Activated CD8-positive, alpha-beta T cell treated with anti-CD3 and anti-CD28 coated beads, Interleukin-2, amount 10 ng/mL, durations not matched to agents 7 days and 5 days (primary cell): ENCODE results near the gene AOPEP. TPM values are rescaled to one million over a fixed set of nuclear protein-coding genes. Genes with fewer than 3 reads are reported as not detected.

ENCODE experiments used
- ATAC-seq: fragments of 150-1000 bp; cut with Tn5 transposase; one replicate; pipeline ENCODE4 v1.10.0; 2021; ENCODE audit warnings: moderate library complexity
- CTCF ChIA-PET: fragments of 350-600 bp; sonication (Branson Sonifier 250); formaldehyde crosslinking; loops from one replicate; lab custom pipeline; 2021; ENCODE audit warnings: antibody characterized with exemption; lab: Charles Lee
- POLR2A ChIA-PET: fragments of 350-600 bp; sonication (Branson Sonifier 250); formaldehyde crosslinking; loops from one replicate; lab custom pipeline; 2021; ENCODE audit warnings: antibody characterized with exemption; lab: Charles Lee
- DNase-seq: peaks from one replicate; pipeline ENCODE4 v3.0.0-alpha.2; 2020
- H3K27ac Mint-ChIP-seq: one replicate; pipeline ENCODE4 v1.8.0; 2021; ENCODE audit warnings: mild to moderate bottlenecking, mixed read lengths
- H3K27me3 Mint-ChIP-seq: one replicate; pipeline ENCODE4 v1.8.0; 2021; ENCODE audit warnings: low read depth, mixed read lengths
- H3K36me3 Mint-ChIP-seq: one replicate; pipeline ENCODE4 v1.8.0; 2021; ENCODE audit warnings: low read depth, mixed read lengths
- H3K4me1 Mint-ChIP-seq: one replicate; pipeline ENCODE4 v1.8.0; 2021; ENCODE audit warnings: low read depth, mixed read lengths
- H3K4me3 Mint-ChIP-seq: one replicate; pipeline ENCODE4 v1.8.0; 2021; ENCODE audit warnings: mild to moderate bottlenecking, mixed read lengths
- H3K9me3 Mint-ChIP-seq: one replicate; pipeline ENCODE4 v1.8.0; 2022; ENCODE audit warnings: mixed read lengths; ENCODE audit not compliant: insufficient read depth
- total RNA-seq, 2 experiments: library from RNA; stranded (reverse); gene quantifications; one replicate each; pipeline ENCODE4 v1.2.3, GENCODE V29; 2021

Gene AOPEP
- total RNA-seq, 2 experiments from 2014 or later = 7.2 to 8.9 TPM

DNA sequence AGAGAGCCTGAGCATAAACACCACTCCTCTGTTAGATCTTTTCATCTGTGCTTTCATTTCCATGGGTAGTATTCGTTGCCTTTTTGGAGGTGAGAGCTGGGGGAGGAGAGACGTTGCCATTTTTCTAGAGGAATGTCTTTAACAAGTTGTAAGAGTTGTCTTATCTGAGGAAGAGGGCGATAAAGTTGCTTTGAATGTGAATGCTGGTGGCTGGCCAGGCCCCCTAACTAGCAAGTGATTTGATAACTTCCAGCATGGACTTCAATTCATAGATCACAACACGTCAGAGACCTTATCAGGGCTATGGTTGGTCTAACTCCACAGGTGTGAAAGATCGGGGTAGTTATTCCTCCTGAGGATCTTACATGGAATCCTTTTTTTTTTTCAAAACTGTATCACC is 30.0 kb upstream of the AOPEP start:
- ChIA-PET POLR2A (no interaction called here), CTCF (no interaction called here)
- ATAC-seq (no peak), DNase-seq (no peak)
- H3K4me1 Mint-ChIP-seq = no peaks in the 10 kb centered on the region
- peaks cover 2% of the 10 kb centered on the region for H3K27me3 Mint-ChIP-seq
- no peak overlapping the region for H3K27ac Mint-ChIP-seq
- H3K9me3 Mint-ChIP-seq = no peaks in the 10 kb centered on the region
- no peaks in the 10 kb centered on the region for H3K36me3 Mint-ChIP-seq
- H3K4me3 Mint-ChIP-seq = no peak overlapping the region

DNA sequence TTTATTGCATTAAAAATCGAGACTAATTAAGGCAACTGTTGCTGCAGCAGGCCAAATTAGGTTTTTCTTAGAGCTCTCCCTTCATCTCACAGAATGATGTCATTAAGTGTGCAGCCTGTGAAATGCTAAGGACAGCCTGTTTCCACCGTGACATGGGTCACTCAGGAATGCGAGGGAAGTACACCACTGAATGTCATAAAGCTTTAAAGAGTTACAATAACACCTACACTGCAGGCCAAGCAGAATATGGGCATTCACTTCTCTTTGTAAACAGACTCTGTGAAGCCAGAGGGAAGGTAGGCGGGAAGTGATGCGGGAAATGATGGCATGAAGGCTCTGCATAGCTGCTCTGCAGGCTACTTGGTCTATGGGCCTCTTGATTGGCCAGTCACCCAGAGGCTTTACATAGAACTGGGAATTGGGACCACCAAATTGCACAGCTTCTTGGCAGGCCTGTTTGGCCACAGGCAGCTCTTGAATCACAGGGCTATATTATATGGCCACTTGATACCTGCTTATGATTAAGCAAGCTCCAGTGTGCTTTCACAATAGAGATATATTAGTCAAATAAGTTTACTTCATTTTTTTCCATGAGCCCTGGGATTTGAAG is 28.4 kb upstream of the AOPEP start:
- Mint-ChIP-seq H3K27me3 (peaks cover 2% of the 10 kb centered on the region), H3K4me1 (no peaks in the 10 kb centered on the region), H3K4me3 (no peak overlapping the region), H3K27ac (no peak overlapping the region), H3K36me3 (no peaks in the 10 kb centered on the region), H3K9me3 (no peaks in the 10 kb centered on the region)
- ATAC-seq (no peak), DNase-seq (no peak)
- ChIA-PET POLR2A (interaction anchor here (0.8 kb wide), 1 partner anchor 259 kb away, joined by 4 read pairs; no protein-coding TSS in a partner anchor), CTCF (interaction anchor here (0.7 to 1.6 kb wide), 4 partner anchors 17 to 433 kb away, joined by 3 to 7 read pairs (median 4); no protein-coding TSS in a partner anchor)

DNA sequence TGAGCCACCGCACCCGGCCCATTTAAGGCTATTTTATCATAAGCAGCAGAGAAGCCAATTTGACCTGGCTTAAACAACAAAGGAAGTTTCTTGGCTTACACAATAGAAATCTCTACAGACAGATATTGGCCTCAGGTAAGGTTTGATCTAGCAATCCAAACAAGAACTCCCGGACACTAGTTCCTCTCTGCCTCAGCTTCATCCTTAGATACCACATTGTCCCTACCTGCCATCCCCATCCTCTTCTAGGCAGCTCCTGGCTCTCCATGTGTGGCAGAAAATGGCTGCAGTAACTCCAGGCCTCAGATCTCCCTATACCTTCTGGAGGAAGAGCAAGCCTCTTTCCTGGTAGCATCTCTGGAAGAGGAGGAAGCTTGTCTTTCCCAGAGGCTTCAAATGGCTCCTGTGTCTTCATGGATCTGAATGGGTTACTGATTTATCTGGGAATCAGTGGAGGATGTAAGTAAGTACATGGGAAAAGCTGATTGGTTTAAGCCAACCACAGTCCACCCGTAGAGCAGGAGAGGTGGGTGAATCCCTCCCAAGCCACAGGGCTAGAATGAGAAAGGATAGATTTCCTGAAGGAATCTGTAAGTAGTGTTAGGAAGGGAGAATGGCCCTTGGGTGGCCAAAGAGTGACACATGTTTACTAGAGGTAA is 26.7 kb upstream of the AOPEP start:
- no peak for ATAC-seq
- no peak for DNase-seq
- no peaks in the 10 kb centered on the region for H3K4me1 Mint-ChIP-seq
- ChIA-PET POLR2A (no interaction called here), CTCF (no interaction called here)
- H3K9me3 Mint-ChIP-seq = no peaks in the 10 kb centered on the region
- no peaks in the 10 kb centered on the region for H3K36me3 Mint-ChIP-seq
- H3K27ac Mint-ChIP-seq = no peak overlapping the region
- H3K4me3 Mint-ChIP-seq = no peak overlapping the region
- H3K27me3 Mint-ChIP-seq = no peaks in the 10 kb centered on the region

DNA sequence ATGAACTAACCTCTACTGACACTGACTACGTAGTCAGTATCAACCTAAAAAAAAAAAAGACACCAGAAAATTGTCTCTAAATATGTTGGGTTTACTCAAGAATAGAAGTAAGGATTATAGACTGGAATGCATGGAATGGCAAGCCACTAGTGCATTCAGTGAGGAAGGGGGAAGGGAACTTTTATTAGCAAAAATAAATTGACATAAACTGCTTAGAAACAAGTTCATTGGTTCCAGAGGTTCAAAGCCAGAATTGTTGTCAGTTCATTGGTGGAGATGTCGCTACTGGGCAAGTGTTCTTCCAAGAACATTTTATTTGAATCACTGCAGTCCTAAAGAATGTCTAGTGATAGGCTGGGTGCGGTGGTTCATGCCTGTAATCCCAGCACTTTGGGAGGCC is 26.1 kb upstream of the AOPEP start:
- Mint-ChIP-seq H3K9me3 (no peaks in the 10 kb centered on the region), H3K36me3 (no peaks in the 10 kb centered on the region), H3K27ac (no peak overlapping the region), H3K27me3 (peaks cover under 1% of the 10 kb centered on the region), H3K4me3 (no peak overlapping the region), H3K4me1 (no peaks in the 10 kb centered on the region)
- DNase-seq (no peak), ATAC-seq (no peak)
- POLR2A ChIA-PET = no interaction called here
- CTCF ChIA-PET = no interaction called here

DNA sequence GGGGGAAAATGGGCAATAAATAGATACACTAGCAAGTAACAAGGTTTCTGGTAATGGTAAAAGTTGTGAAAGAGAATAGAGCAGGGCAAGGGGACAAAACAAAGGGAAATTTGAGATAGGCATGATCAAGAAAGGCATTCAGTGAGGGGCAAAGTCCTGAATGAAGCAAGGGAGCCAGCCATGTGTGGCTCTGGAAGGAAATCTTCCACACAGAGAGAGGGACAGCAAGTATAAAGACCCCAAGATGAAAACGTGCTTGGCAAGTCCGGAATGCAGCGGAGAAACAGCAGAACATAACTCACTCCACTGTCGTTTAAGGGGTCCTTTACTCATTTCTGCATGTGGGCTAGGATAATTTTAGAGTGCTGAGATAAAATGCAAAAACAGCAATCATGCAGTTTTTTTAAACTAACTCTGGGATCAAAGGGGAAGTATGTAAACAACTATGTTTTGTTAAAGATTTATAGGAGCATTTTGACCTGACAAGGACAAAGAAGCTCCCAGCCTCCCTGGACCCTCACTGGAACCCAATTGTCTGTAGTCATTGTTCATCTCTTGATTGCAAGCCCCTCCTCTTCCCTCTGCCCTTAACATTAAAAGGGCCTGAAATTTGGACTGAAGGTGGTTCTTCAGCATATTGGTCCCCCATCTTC is 22.9 kb upstream of the AOPEP start:
- H3K4me1 Mint-ChIP-seq = no peaks in the 10 kb centered on the region
- H3K27me3 Mint-ChIP-seq = peaks cover 13% of the 10 kb centered on the region
- ATAC-seq (no peak), DNase-seq (no peak)
- no peaks in the 10 kb centered on the region for H3K36me3 Mint-ChIP-seq
- H3K4me3 Mint-ChIP-seq = no peak overlapping the region
- CTCF ChIA-PET = no interaction called here
- H3K9me3 Mint-ChIP-seq = no peaks in the 10 kb centered on the region
- H3K27ac Mint-ChIP-seq = no peak overlapping the region
- POLR2A ChIA-PET = no interaction called here

DNA sequence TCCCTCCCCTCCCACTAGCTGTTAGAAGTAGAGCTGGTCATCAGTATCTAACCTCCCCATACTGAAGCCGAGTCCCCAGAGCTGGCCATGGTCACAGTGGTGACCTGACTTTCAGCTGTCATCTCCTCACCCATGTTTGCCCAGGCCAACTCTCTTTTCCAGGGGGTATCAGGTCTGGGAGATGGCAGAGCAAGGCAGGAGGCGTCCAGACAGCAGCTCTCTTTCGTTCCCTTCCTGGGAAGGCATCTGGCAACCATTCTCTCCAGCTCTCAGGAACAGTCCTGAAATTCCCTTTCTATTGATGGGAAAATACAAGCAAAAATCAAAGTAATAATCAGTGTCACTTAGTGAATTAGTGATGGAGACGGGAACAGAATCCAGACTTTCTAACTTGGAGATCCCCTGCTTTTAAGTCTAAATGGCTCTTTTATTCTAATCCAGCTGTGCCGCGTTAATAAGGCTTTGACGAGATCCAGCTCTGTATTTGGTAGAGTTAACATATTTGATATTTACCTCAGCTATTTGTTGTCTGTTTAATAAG is 21.3 kb upstream of the AOPEP start:
- Mint-ChIP-seq H3K36me3 (no peaks in the 10 kb centered on the region), H3K27me3 (peaks cover 13% of the 10 kb centered on the region), H3K27ac (no peak overlapping the region), H3K4me1 (no peaks in the 10 kb centered on the region), H3K9me3 (no peaks in the 10 kb centered on the region), H3K4me3 (no peak overlapping the region)
- ChIA-PET POLR2A (no interaction called here), CTCF (no interaction called here)
- no peak for DNase-seq
- ATAC-seq = no peak

DNA sequence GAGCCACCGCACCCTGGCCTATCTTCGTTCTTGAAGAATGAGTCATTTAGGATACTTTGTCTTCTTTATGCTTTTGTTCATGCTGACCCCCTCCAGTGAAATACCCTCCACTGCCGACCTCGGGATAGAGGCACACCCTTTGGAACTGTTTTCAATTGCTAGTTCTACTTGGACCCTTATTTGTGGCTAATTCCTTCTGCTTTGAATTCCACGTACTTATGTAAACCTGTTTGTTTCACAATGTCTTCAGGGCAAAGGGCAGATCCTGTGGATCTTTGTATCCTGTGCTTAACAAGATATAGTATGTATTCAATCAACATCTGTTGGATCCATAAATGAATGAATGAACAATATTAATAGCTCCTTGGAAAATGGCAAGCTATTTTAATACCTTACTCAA is 19.6 kb upstream of the AOPEP start:
- no peak for ATAC-seq
- no peaks in the 10 kb centered on the region for H3K9me3 Mint-ChIP-seq
- H3K27ac Mint-ChIP-seq = no peak overlapping the region

DNA sequence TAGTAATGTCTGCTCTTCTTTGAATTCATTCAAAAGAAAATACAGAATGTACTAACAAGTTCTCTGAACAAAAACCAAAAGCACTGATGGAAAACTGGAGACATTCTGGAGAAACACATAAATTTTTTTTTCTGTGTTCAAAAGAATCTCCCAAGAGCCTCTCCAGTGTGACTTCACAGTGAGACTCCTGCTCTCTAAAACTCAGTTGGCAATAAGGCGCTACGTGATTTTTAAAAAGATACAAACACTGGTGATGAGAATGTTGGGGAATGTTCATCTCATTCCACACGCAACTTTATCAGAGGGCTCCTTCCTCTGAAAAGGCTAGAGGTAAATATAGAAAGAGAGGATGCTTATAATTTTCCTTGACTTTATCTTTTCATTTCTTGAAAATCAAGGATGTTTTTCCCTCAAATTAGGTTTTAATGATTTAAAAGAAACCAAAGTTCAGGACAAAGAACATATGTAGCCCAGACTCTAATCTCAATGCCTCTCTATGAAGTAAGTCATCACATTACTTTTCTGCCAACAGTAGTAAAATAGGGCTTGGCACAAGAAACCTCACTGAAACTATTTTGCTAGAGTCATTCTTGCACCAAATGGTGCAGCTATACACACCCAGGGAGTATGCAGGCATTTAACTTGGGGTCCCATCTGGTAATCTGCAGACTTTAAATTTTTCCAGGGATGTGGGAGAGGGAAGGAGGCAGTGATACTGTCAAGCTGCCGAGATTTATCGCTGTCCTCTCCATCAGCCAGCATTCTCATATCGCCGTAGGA is 12.9 kb upstream of the AOPEP start:
- Mint-ChIP-seq H3K4me1 (no peaks in the 10 kb centered on the region), H3K4me3 (no peak overlapping the region), H3K36me3 (no peaks in the 10 kb centered on the region), H3K9me3 (peaks cover 5% of the 10 kb centered on the region), H3K27ac (no peak overlapping the region), H3K27me3 (peaks cover 19% of the 10 kb centered on the region)
- ChIA-PET CTCF (no interaction called here), POLR2A (no interaction called here)
- DNase-seq (no peak), ATAC-seq (no peak)

More for the DNA sequence above, 19.6 kb upstream of the AOPEP start:
- no peaks in the 10 kb centered on the region for H3K36me3 Mint-ChIP-seq
- POLR2A ChIA-PET = interaction anchor here (0.6 kb wide), 1 partner anchor 1783 kb away, joined by 3 read pairs; no protein-coding TSS in a partner anchor
- no peak for DNase-seq
- no peaks in the 10 kb centered on the region for H3K4me1 Mint-ChIP-seq
- H3K27me3 Mint-ChIP-seq = peaks cover 14% of the 10 kb centered on the region
- no peak overlapping the region for H3K4me3 Mint-ChIP-seq
- CTCF ChIA-PET = no interaction called here

DNA sequence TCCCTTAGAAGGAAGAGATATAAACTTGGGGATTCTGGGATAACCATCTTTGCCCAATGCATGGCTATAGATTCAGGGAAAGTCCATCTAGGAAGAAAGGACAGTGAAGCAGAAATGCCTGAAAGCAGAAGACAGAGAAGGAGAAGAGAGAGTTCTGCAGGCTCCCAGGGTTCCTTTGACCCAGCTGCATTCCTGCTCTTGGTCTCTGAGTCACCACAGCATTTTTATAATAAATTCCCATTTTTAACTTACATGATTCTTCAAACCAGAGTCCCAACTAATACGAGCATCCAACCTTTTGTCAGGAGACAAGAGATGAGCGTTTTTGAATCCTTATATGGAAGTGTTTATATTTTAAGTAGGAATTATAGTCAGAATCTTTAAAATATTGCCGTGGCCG is 12.0 kb upstream of the AOPEP start:
- ChIA-PET CTCF (no interaction called here), POLR2A (no interaction called here)
- Mint-ChIP-seq H3K4me3 (no peak overlapping the region), H3K9me3 (peaks cover 5% of the 10 kb centered on the region), H3K27ac (no peak overlapping the region), H3K27me3 (peaks cover 20% of the 10 kb centered on the region), H3K4me1 (no peaks in the 10 kb centered on the region), H3K36me3 (no peaks in the 10 kb centered on the region)
- no peak for ATAC-seq
- no peak for DNase-seq

DNA sequence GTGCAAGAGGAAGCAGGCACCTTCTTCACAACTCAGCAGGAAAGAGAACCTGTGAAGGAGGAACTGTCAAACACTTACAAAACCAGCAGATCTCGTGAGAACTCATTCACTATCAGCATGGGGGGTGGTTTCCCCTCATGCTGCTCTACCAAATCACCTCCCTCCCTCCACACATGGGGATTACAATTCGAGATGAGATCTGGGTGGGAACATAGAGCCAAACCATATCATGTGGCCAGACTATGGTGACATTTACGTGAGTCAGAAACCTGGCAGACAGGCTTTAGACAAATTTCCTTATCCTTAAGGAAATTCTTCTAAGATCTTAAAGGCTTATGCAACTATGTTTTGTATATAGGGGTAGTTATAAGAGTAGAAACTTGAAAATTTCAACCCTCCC is 8.7 kb upstream of the AOPEP start:
- POLR2A ChIA-PET = no interaction called here
- no peaks in the 10 kb centered on the region for H3K36me3 Mint-ChIP-seq

DNA sequence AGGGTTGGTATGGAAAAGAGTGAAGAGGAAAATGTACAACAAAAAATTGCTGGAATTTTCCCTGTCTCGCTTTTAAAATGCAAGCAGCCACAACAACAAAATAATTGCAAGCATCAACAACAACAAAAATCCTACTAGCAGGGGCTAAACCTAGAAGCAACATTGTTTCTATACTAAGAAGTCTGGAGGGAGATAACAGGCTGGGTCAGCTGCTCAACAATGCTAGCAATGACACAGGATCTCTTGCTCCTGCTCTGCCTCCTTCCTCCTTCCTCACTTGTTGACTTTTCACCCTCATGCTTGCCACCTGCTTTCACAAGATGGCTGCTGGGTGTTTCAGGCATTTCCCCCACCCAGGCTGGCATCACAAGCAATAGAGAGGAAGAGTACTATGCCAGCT is 7.6 kb upstream of the AOPEP start:
- no peak overlapping the region for H3K27ac Mint-ChIP-seq
- no peaks in the 10 kb centered on the region for H3K36me3 Mint-ChIP-seq
- no peaks in the 10 kb centered on the region for H3K4me1 Mint-ChIP-seq
- H3K9me3 Mint-ChIP-seq = peaks cover 5% of the 10 kb centered on the region
- ChIA-PET CTCF (no interaction called here), POLR2A (no interaction called here)
- no peak for DNase-seq
- ATAC-seq = no peak
- no peak overlapping the region for H3K4me3 Mint-ChIP-seq
- H3K27me3 Mint-ChIP-seq = peaks cover 12% of the 10 kb centered on the region

More for the DNA sequence above, 8.7 kb upstream of the AOPEP start:
- CTCF ChIA-PET = no interaction called here
- no peaks in the 10 kb centered on the region for H3K4me1 Mint-ChIP-seq
- ATAC-seq (no peak), DNase-seq (no peak)
- peaks cover 5% of the 10 kb centered on the region for H3K9me3 Mint-ChIP-seq
- no peak overlapping the region for H3K27ac Mint-ChIP-seq
- H3K4me3 Mint-ChIP-seq = no peak overlapping the region
- peaks cover 15% of the 10 kb centered on the region for H3K27me3 Mint-ChIP-seq
